HFFc6 (cell line): ENCODE measurements around the gene PCSK7. TPM values are rescaled to one million over a fixed set of nuclear protein-coding genes. Genes with fewer than 3 reads are reported as not detected.
"Not testable (repeated sequence)": the region's sequence is repeated elsewhere in the genome, so short reads cannot be mapped to it uniquely, and the experiment has no call there.

Experiments
- DNase-seq: peaks from one replicate; pipeline ENCODE4 v3.0.0-alpha.2; 2018
- H3K27ac Mint-ChIP-seq: 2 replicates; pipeline ENCODE4 v1.8.0; 2020; ENCODE audit warnings: mild to moderate bottlenecking, mixed read lengths
- H3K27me3 Mint-ChIP-seq: 2 replicates; pipeline ENCODE4 v1.8.0; 2021; ENCODE audit warnings: mild to moderate bottlenecking, moderate library complexity, mixed read lengths; ENCODE audit not compliant: insufficient read depth
- H3K36me3 Mint-ChIP-seq: 2 replicates; pipeline ENCODE4 v1.8.0; 2021; ENCODE audit warnings: low read depth, mixed read lengths
- H3K4me1 Mint-ChIP-seq: 2 replicates; pipeline ENCODE4 v1.8.0; 2020; ENCODE audit warnings: low read depth, mixed read lengths
- H3K4me3 Mint-ChIP-seq: 2 replicates; pipeline ENCODE4 v1.8.0; 2020; ENCODE audit warnings: mild to moderate bottlenecking, moderate library complexity, mixed read lengths
- H3K9me3 Mint-ChIP-seq: 2 replicates; pipeline ENCODE4 v1.8.0; 2020; ENCODE audit warnings: mild to moderate bottlenecking, mixed read lengths
- total RNA-seq, 6 experiments: library from RNA; stranded (reverse); fragmentation: NEBNext Ultra II Directional; extraction: Animal tissue kit (Norgen Biotek cat#: 25700); gene quantifications; 2 replicates in 1 of 6; 3 replicates in 5 of 6; pipeline ENCODE4 v1.2.3, GENCODE V29; 2021
- TF ChIP-seq, protein P1 (sequence below): fragments of 200-600 bp; sonication (generic); IDR thresholded peaks from 2 replicates; pipeline ENCODE4 v1.5.0; 2021; ENCODE audit warnings: antibody characterized with exemption, mild to moderate bottlenecking

PCSK7 gene
- total RNA-seq, 6 experiments from 2014 or later, result 64.1 to 73.6 (median 68.0) TPM

DNA sequence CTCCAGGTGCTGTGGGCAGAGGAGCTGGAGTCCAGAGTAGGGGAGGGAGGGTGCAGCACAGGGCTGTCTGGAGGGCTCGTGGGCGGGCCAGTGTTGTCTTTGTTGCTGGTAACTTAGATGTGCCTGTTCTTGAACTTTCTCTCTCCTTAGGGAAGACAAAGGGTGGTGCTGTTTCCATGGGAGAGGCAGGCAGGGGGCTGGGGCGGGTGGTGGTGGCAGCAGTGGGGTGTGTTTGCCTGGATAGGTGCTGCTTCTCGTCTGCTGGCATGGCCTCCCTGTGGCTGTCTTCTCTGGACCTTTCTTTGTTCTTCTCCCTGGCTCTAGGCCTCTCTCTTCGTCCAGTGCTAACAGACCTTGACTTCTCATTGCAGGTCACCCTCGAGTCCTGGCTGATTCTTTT, 44.9 kb downstream of the PCSK7 start:
- H3K4me1 Mint-ChIP-seq, result no peaks in the 10 kb centered on the region
- no peaks in the 10 kb centered on the region for H3K9me3 Mint-ChIP-seq
- H3K36me3 Mint-ChIP-seq, result peaks cover 5% of the 10 kb centered on the region; the same call in 1 of the 2 replicates
- no peak overlapping the region for H3K4me3 Mint-ChIP-seq
- no peak for DNase-seq
- TF ChIP-seq, protein P1, sequence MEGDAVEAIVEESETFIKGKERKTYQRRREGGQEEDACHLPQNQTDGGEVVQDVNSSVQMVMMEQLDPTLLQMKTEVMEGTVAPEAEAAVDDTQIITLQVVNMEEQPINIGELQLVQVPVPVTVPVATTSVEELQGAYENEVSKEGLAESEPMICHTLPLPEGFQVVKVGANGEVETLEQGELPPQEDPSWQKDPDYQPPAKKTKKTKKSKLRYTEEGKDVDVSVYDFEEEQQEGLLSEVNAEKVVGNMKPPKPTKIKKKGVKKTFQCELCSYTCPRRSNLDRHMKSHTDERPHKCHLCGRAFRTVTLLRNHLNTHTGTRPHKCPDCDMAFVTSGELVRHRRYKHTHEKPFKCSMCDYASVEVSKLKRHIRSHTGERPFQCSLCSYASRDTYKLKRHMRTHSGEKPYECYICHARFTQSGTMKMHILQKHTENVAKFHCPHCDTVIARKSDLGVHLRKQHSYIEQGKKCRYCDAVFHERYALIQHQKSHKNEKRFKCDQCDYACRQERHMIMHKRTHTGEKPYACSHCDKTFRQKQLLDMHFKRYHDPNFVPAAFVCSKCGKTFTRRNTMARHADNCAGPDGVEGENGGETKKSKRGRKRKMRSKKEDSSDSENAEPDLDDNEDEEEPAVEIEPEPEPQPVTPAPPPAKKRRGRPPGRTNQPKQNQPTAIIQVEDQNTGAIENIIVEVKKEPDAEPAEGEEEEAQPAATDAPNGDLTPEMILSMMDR, result no peak
- no peak overlapping the region for H3K27ac Mint-ChIP-seq
- no peaks in the 10 kb centered on the region; the same call in none of the 2 replicates for H3K27me3 Mint-ChIP-seq

DNA sequence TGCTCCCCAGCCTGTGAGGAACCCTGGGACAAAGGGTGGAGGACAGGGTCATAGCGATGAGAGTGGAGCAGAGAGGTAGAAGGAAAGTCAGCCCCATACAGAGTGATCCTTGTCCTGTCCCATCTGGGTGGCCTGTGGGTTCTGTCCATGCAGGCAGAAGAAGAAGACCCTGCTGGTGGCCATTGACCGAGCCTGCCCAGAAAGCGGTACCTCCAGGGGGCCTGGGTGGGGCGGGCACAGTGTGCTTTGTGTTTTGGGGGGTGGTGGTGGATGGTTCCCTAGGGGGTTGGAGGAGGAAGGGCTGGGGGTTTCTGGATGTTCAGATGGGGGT, 45.5 kb downstream of the PCSK7 start:
- H3K9me3 Mint-ChIP-seq, result no peaks in the 10 kb centered on the region
- no peaks in the 10 kb centered on the region; the same call in none of the 2 replicates for H3K27me3 Mint-ChIP-seq
- no peak for DNase-seq
- no peak overlapping the region for H3K4me3 Mint-ChIP-seq
- no peaks in the 10 kb centered on the region; the same call in 1 of the 2 replicates for H3K4me1 Mint-ChIP-seq
- TF ChIP-seq, protein P1, result no peak
- H3K36me3 Mint-ChIP-seq, result peaks cover 5% of the 10 kb centered on the region; the same call in 1 of the 2 replicates
- H3K27ac Mint-ChIP-seq, result no peak overlapping the region

DNA sequence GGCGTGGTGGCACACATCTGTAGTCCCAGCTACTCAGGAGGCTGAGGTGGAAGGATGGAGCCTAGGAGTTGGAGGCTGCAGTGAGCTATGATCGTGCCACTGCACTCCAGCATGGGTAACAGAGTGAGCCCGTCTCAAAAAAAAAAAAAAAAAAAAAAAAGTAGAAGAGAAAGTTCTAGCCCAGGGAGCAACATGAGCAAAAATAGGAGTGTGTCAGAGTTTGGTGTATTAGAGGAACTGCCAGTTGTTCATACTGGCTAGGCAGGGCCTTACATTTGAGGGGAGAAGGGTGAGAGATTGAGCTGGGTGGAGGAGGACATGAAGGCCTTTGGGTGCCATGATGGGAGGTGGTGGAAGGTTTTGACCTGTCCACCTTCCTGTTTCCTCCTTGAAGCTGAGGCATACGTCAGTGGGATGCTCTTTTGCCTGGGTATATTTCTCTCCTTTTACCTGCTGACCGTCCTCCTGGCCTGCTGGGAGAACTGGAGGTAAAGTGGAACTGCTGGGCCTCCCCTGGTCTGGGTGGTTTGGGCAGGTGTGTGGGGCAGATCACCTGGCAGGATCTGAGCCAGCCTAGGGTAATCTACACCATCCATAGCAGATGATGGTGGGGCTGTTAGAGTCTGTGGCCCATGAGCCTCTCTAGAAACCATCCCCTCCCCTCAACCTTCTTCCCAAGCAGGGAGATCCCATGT, 46.0 kb downstream of the PCSK7 start:
- TF ChIP-seq, protein P1, result no peak
- H3K9me3 Mint-ChIP-seq, result no peaks in the 10 kb centered on the region
- no peak overlapping the region for H3K27ac Mint-ChIP-seq
- H3K4me3 Mint-ChIP-seq, result no peak overlapping the region
- H3K36me3 Mint-ChIP-seq, result peaks cover 5% of the 10 kb centered on the region; the same call in 1 of the 2 replicates
- no peaks in the 10 kb centered on the region; the same call in none of the 2 replicates for H3K27me3 Mint-ChIP-seq
- H3K4me1 Mint-ChIP-seq, result peaks cover 5% of the 10 kb centered on the region
- no peak for DNase-seq

DNA sequence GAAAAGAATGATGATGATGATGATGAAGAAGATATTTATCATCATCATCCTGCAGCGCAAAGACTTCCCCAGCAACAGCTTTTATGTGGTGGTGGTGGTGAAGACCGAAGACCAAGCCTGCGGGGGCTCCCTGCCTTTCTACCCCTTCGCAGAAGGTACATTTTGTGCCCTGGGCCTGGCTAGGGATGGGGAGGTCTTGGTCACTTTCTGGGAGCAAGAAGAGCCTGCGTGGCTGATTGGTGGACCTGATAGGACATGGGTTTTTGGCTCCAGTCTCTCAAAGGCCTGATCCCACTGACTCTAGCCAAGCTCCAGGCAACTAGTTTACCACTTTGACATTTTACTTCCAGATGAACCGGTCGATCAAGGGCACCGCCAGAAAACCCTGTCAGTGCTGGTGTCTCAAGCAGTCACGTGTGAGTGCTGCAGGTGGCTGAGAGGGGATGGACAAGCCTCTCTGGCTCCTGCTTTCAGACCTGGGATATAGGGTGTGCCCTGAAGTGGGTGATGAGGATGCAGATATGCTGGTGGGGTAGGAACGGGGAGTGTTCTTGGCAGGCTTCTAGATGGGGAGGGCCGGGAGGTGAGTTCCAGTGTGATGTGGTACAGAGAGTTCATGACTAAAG, 48.0 kb downstream of the PCSK7 start:
- H3K9me3 Mint-ChIP-seq, result no peaks in the 10 kb centered on the region
- no peak overlapping the region for H3K4me3 Mint-ChIP-seq
- TF ChIP-seq, protein P1, result no peak
- peaks cover 21% of the 10 kb centered on the region for H3K4me1 Mint-ChIP-seq
- no peaks in the 10 kb centered on the region; the same call in 1 of the 2 replicates for H3K27me3 Mint-ChIP-seq
- H3K36me3 Mint-ChIP-seq, result peaks cover 5% of the 10 kb centered on the region; the same call in 1 of the 2 replicates
- DNase-seq, result no peak
- H3K27ac Mint-ChIP-seq, result no peak overlapping the region

DNA sequence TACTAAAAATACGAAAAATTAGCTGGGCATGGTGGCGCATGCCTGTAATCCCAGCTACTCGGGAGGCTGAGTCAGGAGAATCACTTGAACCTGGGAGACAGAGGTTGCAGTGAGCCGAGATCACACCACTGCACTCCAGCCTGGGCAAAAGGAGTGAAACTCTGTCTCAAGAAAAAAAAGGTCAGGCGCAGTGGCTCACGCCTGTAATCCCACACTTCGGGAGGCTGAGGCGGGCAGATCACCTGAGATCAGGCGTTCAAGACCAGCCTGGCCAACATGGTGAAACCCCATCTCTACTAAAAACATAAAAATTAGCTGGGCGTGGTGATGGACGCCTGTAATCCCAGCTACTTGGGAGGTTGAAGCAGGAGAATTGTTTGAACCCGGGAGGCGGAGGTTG, 48.7 kb downstream of the PCSK7 start:
- not testable (repeated sequence) for H3K27me3 Mint-ChIP-seq, H3K4me3 Mint-ChIP-seq, DNase-seq, H3K9me3 Mint-ChIP-seq, H3K36me3 Mint-ChIP-seq, H3K27ac Mint-ChIP-seq
- H3K4me1 Mint-ChIP-seq, result peaks cover 25% of the 10 kb centered on the region

DNA sequence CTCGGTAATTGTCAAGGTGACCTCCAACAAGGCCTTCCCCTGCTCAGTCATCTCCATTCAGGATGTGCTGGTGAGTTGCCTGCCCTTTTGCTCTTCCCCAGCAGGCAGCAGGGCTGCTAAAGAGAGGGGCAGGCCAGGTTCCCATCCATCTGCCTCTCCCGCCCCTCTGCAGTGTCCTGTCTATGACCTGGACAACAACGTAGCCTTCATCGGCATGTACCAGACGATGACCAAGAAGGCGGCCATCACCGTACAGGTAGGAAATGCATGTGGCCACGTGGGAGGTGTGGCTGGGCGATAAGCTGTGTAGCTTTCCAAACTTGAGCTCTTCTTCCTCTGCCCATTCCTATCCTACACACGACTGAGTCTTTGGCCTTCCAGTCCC, 49.3 kb downstream of the PCSK7 start:
- Mint-ChIP-seq H3K9me3 (no peaks in the 10 kb centered on the region), H3K27ac (no peak overlapping the region), H3K4me3 (no peak overlapping the region), H3K4me1 (peaks cover 31% of the 10 kb centered on the region), H3K27me3 (no peaks in the 10 kb centered on the region; the same call in 1 of the 2 replicates), H3K36me3 (peaks cover 5% of the 10 kb centered on the region; the same call in 1 of the 2 replicates)
- no peak for DNase-seq
- TF ChIP-seq, protein P1, result no peak
